ENCODE measurements around the gene ZNF750. TPM values are rescaled to one million over a fixed set of nuclear protein-coding genes. Genes with fewer than 3 reads are reported as not detected.

ZNF750 gene
- total RNA-seq, 1 experiment from 2014 or later = 0.14 TPM

- no TSS peak for BruUV-seq (replicated peaks)
- Histone ChIP-seq H3K27me3 (replicated peaks; ENCODE audit: control insufficient read depth, insufficient read depth, low read length) (no peaks in the 10 kb centered on the region), H3K4me1 (peaks cover 25% of the 10 kb centered on the region), H3K36me3 (ENCODE audit: control insufficient read depth, insufficient read depth, low read length) (no peaks in the 10 kb centered on the region), H3K9me3 (no peaks in the 10 kb centered on the region), H3K4me3 (ENCODE audit: low read depth, low read length) (no peak overlapping the region)
- TF ChIP-seq, protein P1, sequence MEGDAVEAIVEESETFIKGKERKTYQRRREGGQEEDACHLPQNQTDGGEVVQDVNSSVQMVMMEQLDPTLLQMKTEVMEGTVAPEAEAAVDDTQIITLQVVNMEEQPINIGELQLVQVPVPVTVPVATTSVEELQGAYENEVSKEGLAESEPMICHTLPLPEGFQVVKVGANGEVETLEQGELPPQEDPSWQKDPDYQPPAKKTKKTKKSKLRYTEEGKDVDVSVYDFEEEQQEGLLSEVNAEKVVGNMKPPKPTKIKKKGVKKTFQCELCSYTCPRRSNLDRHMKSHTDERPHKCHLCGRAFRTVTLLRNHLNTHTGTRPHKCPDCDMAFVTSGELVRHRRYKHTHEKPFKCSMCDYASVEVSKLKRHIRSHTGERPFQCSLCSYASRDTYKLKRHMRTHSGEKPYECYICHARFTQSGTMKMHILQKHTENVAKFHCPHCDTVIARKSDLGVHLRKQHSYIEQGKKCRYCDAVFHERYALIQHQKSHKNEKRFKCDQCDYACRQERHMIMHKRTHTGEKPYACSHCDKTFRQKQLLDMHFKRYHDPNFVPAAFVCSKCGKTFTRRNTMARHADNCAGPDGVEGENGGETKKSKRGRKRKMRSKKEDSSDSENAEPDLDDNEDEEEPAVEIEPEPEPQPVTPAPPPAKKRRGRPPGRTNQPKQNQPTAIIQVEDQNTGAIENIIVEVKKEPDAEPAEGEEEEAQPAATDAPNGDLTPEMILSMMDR (IDR thresholded peaks at IDR 0.05; ENCODE audit: insufficient read depth in 1 of 2, low read depth in 1 of 2, low read length in 1 of 2, severe bottlenecking in 1 of 2, unreplicated experiment in 1 of 2) = no peak
- ChIA-PET CTCF (no interaction called here), POLR2A (interaction anchor here (0.6 kb wide), 1 partner anchor 245 kb away, joined by 3 read pairs; no protein-coding TSS in a partner anchor)
- Mint-ChIP-seq H3K9me3 (ENCODE audit: unreplicated experiment) (no peaks in the 10 kb centered on the region), H3K4me1 (ENCODE audit: low read depth, unreplicated experiment) (peaks cover 16% of the 10 kb centered on the region), H3K4me3 (ENCODE audit: unreplicated experiment) (no peak overlapping the region), H3K36me3 (ENCODE audit: insufficient read depth, unreplicated experiment) (peaks cover 6% of the 10 kb centered on the region), H3K27me3 (ENCODE audit: insufficient read depth, unreplicated experiment) (no peaks in the 10 kb centered on the region), H3K27ac (ENCODE audit: unreplicated experiment) (no peak overlapping the region)
- DNase-seq = no peak
- intact Hi-C loops (cut with micrococcal nuclease; ENCODE audit: unreplicated experiment) = no loop called here
Observed at GRCh38 chr17:82861393-82861775, 21.6 kb upstream of the ZNF750 start.

- no peak overlapping the region for H3K4me3 Mint-ChIP-seq (ENCODE audit: unreplicated experiment)
- H3K27me3 Mint-ChIP-seq (ENCODE audit: insufficient read depth, unreplicated experiment) = no peaks in the 10 kb centered on the region
- no peak for DNase-seq
- no peak overlapping the region for H3K27ac Mint-ChIP-seq (ENCODE audit: unreplicated experiment)
- POLR2A ChIA-PET = interaction anchor here (0.6 kb wide), 1 partner anchor 245 kb away, joined by 3 read pairs; no protein-coding TSS in a partner anchor
- Histone ChIP-seq H3K4me3 (ENCODE audit: low read depth, low read length) (no peak overlapping the region), H3K9me3 (no peaks in the 10 kb centered on the region), H3K4me1 (peaks cover 25% of the 10 kb centered on the region), H3K27me3 (replicated peaks; ENCODE audit: control insufficient read depth, insufficient read depth, low read length) (no peaks in the 10 kb centered on the region), H3K36me3 (ENCODE audit: control insufficient read depth, insufficient read depth, low read length) (no peaks in the 10 kb centered on the region)
- CTCF ChIA-PET = no interaction called here
- peaks cover 6% of the 10 kb centered on the region for H3K36me3 Mint-ChIP-seq (ENCODE audit: insufficient read depth, unreplicated experiment)
- intact Hi-C loops (cut with micrococcal nuclease; ENCODE audit: unreplicated experiment) = no loop called here
- H3K4me1 Mint-ChIP-seq (ENCODE audit: low read depth, unreplicated experiment) = peaks cover 16% of the 10 kb centered on the region
- no TSS peak for BruUV-seq (replicated peaks)
- H3K9me3 Mint-ChIP-seq (ENCODE audit: unreplicated experiment) = no peaks in the 10 kb centered on the region
- TF ChIP-seq, protein P1 (IDR thresholded peaks at IDR 0.05; ENCODE audit: insufficient read depth in 1 of 2, low read depth in 1 of 2, low read length in 1 of 2, severe bottlenecking in 1 of 2, unreplicated experiment in 1 of 2) = no peak
Observed at GRCh38 chr17:82860606-82861392, 21.0 kb upstream of the ZNF750 start.

DNA sequence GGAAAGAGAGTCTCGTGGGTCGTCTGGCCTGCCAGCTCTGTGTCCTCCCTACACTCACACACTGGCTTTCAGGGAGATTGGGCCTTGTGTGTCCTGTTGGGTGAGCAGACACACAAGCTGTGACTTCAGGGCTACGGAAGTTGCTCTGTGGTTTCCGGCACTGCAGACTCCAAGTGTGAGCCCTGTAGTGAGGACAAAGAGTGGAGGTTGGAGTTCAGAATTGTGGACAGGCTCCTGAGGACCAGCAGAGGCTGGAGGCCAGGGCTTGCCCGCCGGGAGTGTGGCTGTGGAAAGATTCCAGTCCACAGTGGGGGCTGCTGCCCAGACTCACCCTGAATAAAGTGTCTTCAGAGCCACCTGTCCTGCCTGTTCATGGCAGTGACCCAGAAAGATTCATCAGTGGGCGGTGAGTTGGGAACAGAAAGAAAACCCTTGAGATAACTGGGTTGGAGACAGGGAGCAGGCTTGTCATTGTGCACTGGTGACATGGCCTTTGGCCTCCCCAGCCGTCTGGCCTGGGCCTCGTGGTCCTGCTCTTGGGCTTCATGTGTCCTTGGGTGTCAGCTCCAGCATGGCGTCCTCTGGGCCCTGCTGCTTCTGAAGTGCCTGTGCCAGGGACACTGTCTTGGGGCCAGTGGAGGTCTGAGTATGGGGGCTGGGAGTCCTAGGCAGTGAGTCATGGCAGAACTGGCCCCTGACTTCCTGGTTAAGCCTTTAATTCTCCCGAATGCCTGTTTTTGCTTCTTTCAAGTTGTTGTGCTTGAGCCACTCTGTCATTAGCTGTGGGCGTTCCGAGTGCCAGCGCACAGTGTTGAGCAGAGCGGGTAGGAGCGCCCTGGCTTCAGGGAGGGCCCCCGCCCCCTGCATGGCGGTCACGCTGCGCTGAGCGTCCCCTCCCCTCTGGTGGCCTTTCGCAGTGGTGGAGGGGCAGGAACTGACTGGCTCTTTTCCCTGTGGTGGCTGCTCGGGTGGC is 19.9 kb upstream of the ZNF750 start:
- peaks cover 6% of the 10 kb centered on the region for H3K36me3 Mint-ChIP-seq (ENCODE audit: insufficient read depth, unreplicated experiment)
- intact Hi-C loops (cut with micrococcal nuclease; ENCODE audit: unreplicated experiment) = no loop called here
- BruUV-seq (replicated peaks) = no TSS peak
- H3K36me3 ChIP-seq (ENCODE audit: control insufficient read depth, insufficient read depth, low read length) = no peaks in the 10 kb centered on the region
- DNase-seq = no peak
- peaks cover 16% of the 10 kb centered on the region for H3K4me1 Mint-ChIP-seq (ENCODE audit: low read depth, unreplicated experiment)
- H3K27ac Mint-ChIP-seq (ENCODE audit: unreplicated experiment) = peak overlapping the region; percentile 23
- H3K4me3 Mint-ChIP-seq (ENCODE audit: unreplicated experiment) = no peak overlapping the region
- TF ChIP-seq, protein P1 (IDR thresholded peaks at IDR 0.05; ENCODE audit: insufficient read depth in 1 of 2, low read depth in 1 of 2, low read length in 1 of 2, severe bottlenecking in 1 of 2, unreplicated experiment in 1 of 2) = no peak
- no peaks in the 10 kb centered on the region for H3K9me3 Mint-ChIP-seq (ENCODE audit: unreplicated experiment)
- H3K4me1 ChIP-seq = peaks cover 25% of the 10 kb centered on the region
- H3K4me3 ChIP-seq (ENCODE audit: low read depth, low read length) = no peak overlapping the region
- no peaks in the 10 kb centered on the region for H3K9me3 ChIP-seq
- no peaks in the 10 kb centered on the region for H3K27me3 ChIP-seq (replicated peaks; ENCODE audit: control insufficient read depth, insufficient read depth, low read length)
- no peaks in the 10 kb centered on the region for H3K27me3 Mint-ChIP-seq (ENCODE audit: insufficient read depth, unreplicated experiment)
- ChIA-PET POLR2A (no interaction called here), CTCF (no interaction called here)
